IMR-90 (cell line): Measurements from ENCODE around the gene WBP2.

Experiments
- CEBPB ChIP-seq: IDR thresholded peaks from 2 replicates; pipeline ENCODE4 v1.6.1; 2012; ENCODE audit warnings: low read depth, low read length, improper control_type of control experiment
- NFE2L2 ChIP-seq: fragments of 150-350 bp; IDR thresholded peaks from 2 replicates; pipeline ENCODE4 v1.6.1; 2016; ENCODE audit warnings: low read depth, mild to moderate bottlenecking, low read length
- POLR2A ChIP-seq: IDR thresholded peaks from 2 replicates; pipeline ENCODE4 v1.6.1; 2012; ENCODE audit warnings: mild to moderate bottlenecking, low read depth, low read length
- RAD21 ChIP-seq: IDR thresholded peaks from 2 replicates; pipeline ENCODE4 v1.6.1; 2012; ENCODE audit warnings: low read length, improper control_type of control experiment
- RCOR1 ChIP-seq: IDR thresholded peaks from 2 replicates; pipeline ENCODE4 v1.6.1; 2012; ENCODE audit warnings: mild to moderate bottlenecking, low read length, improper control_type of control experiment; ENCODE audit not compliant: insufficient replicate concordance
- RFX5 ChIP-seq: IDR thresholded peaks from 2 replicates; pipeline ENCODE4 v1.8.0; 2012; ENCODE audit warnings: low read depth, mild to moderate bottlenecking, low read length, moderate library complexity
- SMC3 ChIP-seq: fragments of 150-350 bp; IDR thresholded peaks from 2 replicates; pipeline ENCODE4 v1.6.1; 2016; ENCODE audit warnings: low read depth, mild to moderate bottlenecking, antibody characterized with exemption, low read length, moderate library complexity
- TF ChIP-seq, protein P1 (sequence below): fragments of 150-350 bp; IDR thresholded peaks from 2 replicates; pipeline ENCODE4 v1.6.1; 2016; ENCODE audit warnings: low read depth, mild to moderate bottlenecking, low read length, moderate library complexity, borderline replicate concordance
- TF ChIP-seq, protein P2 (sequence below): conservative IDR thresholded peaks from 2 replicates; pipeline ENCODE4 v1.5.1; 2012; ENCODE audit warnings: mild to moderate bottlenecking, low read depth, low read length, improper control_type of control experiment
- TF ChIP-seq, protein P3 (sequence below): fragments of 150-350 bp; IDR thresholded peaks from 2 replicates; pipeline ENCODE4 v1.6.1; 2017; ENCODE audit warnings: mild to moderate bottlenecking, antibody characterized with exemption, low read length, low read depth

DNA sequence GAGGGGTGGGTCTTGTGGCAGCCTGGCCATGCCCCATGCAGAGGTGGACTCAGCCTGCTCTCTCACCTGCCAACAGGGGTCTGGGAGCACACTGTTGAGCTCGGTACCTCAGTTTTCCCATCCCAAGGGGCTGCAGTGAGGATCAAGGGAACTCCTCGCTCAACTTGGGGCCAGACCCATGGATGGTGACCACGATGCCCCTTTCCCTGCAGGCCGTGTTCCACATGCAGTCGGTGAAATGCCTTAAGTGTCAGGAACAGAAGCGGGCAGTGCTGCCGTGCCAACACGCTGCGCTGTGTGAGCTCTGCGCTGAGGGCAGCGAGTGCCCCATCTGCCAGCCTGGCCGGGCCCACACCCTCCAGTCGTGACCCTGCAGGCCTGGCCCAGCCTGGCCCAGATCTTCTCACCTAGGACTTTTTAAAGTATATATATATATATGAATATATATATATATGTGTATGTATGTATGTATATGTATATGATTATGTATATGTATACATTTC is 31.0 kb downstream of the WBP2 start:
- no peak for TF ChIP-seq CEBPB
- TF ChIP-seq POLR2A = no peak
- TF ChIP-seq, protein P1, sequence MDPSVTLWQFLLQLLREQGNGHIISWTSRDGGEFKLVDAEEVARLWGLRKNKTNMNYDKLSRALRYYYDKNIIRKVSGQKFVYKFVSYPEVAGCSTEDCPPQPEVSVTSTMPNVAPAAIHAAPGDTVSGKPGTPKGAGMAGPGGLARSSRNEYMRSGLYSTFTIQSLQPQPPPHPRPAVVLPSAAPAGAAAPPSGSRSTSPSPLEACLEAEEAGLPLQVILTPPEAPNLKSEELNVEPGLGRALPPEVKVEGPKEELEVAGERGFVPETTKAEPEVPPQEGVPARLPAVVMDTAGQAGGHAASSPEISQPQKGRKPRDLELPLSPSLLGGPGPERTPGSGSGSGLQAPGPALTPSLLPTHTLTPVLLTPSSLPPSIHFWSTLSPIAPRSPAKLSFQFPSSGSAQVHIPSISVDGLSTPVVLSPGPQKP = no peak
- TF ChIP-seq, protein P2, sequence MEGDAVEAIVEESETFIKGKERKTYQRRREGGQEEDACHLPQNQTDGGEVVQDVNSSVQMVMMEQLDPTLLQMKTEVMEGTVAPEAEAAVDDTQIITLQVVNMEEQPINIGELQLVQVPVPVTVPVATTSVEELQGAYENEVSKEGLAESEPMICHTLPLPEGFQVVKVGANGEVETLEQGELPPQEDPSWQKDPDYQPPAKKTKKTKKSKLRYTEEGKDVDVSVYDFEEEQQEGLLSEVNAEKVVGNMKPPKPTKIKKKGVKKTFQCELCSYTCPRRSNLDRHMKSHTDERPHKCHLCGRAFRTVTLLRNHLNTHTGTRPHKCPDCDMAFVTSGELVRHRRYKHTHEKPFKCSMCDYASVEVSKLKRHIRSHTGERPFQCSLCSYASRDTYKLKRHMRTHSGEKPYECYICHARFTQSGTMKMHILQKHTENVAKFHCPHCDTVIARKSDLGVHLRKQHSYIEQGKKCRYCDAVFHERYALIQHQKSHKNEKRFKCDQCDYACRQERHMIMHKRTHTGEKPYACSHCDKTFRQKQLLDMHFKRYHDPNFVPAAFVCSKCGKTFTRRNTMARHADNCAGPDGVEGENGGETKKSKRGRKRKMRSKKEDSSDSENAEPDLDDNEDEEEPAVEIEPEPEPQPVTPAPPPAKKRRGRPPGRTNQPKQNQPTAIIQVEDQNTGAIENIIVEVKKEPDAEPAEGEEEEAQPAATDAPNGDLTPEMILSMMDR = no peak
- TF ChIP-seq RCOR1 = no peak
- TF ChIP-seq RAD21 = no peak
- no peak for TF ChIP-seq NFE2L2
- TF ChIP-seq, protein P3, sequence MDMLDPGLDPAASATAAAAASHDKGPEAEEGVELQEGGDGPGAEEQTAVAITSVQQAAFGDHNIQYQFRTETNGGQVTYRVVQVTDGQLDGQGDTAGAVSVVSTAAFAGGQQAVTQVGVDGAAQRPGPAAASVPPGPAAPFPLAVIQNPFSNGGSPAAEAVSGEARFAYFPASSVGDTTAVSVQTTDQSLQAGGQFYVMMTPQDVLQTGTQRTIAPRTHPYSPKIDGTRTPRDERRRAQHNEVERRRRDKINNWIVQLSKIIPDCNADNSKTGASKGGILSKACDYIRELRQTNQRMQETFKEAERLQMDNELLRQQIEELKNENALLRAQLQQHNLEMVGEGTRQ = no peak
- TF ChIP-seq RFX5 = no peak
- TF ChIP-seq SMC3 = no peak
